ENCODE measurements around the gene TCAF1. TPM values are rescaled to one million over a fixed set of nuclear protein-coding genes. Genes with fewer than 3 reads are reported as not detected.
A peak's percentile ranks its signal among the peaks of the same experiment; 100 is the strongest.

Gene TCAF1
- total RNA-seq, 2 donors from 2014 or later: 15.8 to 21.0 TPM

DNA sequence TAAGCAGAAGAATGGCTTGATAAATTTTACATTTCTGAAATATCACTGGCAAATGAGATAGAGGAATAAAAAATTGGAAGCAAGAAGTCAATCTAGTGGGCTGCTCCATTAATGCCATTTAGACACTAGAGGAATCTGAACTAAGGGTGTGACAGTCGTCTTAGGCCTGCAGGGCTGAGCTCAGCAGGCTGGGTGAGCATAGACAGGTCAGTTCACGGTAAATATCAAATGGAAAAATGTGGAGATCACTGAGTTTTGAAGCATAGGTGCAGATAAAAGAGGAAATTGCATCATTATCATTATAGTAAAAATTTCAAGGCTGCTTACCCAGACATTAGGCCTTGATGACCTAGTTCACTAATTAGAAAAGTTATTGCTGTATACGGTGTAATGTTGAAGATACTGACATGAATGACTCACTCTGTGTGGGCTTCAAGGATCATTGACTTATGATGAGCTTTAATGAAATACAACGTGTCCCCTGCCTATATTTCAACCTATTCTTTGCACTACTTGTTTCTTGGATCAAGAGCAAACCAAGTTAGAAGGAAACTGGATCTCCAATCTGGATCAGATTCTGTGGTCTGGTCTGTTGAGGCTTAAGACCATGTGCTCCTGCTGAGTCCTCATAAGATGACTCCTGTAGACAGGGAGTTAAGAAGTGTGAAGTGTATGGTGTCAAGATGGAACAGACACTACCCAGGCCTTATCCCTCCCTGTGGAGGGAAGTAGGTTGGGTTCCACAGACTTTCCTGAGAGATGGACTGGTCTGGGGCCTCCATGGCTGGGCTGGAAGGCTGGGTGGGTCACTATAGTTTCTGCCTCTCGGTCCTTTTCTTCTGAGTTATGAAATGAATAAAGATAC lies 36.6 kb upstream of the TCAF1 start:
- no peak for ATAC-seq
- intact Hi-C loops (cut with DNase I): no loop called here
- Histone ChIP-seq H3K27me3 (no peaks in the 10 kb centered on the region), H3K9me3 (no peaks in the 10 kb centered on the region), H3K4me3 (no peak overlapping the region), H3K4me1 (no peaks in the 10 kb centered on the region), H3K27ac (no peak overlapping the region), H3K36me3 (replicated peaks in 1 of 2; ENCODE audit: insufficient read depth in 1 of 2, low read depth in 2 of 2) (no peaks in the 10 kb centered on the region)
- no peak for DNase-seq
- 77 to 80% methylated on average over 5 of the region's 5 CpGs for WGBS, 2 donors
- no peak for TF ChIP-seq POLR2A (IDR thresholded peaks at IDR 0.05)
- TF ChIP-seq, protein P1, sequence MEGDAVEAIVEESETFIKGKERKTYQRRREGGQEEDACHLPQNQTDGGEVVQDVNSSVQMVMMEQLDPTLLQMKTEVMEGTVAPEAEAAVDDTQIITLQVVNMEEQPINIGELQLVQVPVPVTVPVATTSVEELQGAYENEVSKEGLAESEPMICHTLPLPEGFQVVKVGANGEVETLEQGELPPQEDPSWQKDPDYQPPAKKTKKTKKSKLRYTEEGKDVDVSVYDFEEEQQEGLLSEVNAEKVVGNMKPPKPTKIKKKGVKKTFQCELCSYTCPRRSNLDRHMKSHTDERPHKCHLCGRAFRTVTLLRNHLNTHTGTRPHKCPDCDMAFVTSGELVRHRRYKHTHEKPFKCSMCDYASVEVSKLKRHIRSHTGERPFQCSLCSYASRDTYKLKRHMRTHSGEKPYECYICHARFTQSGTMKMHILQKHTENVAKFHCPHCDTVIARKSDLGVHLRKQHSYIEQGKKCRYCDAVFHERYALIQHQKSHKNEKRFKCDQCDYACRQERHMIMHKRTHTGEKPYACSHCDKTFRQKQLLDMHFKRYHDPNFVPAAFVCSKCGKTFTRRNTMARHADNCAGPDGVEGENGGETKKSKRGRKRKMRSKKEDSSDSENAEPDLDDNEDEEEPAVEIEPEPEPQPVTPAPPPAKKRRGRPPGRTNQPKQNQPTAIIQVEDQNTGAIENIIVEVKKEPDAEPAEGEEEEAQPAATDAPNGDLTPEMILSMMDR (IDR thresholded peaks at IDR 0.05): no peak

DNA sequence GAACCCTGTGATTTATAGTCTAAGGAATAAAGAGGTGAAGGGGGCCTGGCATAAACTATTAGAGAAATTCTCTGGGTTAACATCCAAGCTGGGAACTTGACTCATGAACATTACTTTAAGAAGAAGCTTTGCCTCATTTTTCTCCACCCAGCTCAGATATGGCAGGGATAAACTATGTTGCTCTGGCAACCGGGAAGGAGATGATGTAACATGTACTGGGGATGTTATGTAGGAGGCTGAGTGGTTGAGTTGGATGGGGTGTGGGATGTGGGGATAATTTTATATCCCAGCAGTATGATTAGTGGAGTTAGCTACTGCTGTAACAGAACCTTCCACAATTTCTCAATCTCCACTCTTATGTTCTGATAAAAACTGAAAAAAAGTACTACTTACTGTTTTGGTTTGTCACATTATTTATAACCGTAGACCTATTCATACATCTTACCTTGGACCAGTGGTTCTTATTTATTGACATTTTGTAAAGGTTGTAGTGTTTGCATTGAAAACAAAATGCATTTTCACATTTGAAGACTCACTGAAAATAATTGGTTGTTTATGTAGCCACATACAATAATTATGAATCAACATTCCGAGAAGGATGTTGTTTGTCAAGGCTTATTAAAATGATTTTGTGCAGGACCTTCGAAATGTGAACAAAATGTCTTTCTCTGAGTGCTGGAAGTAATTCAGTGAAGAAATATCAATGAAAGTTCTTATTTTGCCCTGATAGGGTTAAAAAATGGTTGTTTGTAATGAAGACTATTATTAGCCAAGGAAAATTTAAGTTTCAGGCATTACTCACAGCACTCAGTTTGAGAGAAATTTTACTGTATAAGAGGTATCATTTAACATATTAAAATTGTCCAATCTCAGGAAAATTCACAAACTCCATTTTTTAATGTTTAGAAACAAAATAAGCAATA lies 34.4 kb upstream of the TCAF1 start:
- DNase-seq (peak in 1 of 4 donors; percentile 4), ATAC-seq (no peak)
- WGBS, 2 donors: 76 to 83% methylated on average over 4 of the region's 4 CpGs
- intact Hi-C loops (cut with DNase I): no loop called here
- H3K36me3 ChIP-seq (replicated peaks in 1 of 2; ENCODE audit: insufficient read depth in 1 of 2, low read depth in 2 of 2): no peaks in the 10 kb centered on the region
- H3K4me1 ChIP-seq: no peaks in the 10 kb centered on the region
- TF ChIP-seq, protein P1 (IDR thresholded peaks at IDR 0.05): no peak
- TF ChIP-seq POLR2A (IDR thresholded peaks at IDR 0.05): no peak
- no peaks in the 10 kb centered on the region for H3K27me3 ChIP-seq
- no peak overlapping the region for H3K27ac ChIP-seq
- no peaks in the 10 kb centered on the region for H3K9me3 ChIP-seq
- H3K4me3 ChIP-seq: no peak overlapping the region

DNA sequence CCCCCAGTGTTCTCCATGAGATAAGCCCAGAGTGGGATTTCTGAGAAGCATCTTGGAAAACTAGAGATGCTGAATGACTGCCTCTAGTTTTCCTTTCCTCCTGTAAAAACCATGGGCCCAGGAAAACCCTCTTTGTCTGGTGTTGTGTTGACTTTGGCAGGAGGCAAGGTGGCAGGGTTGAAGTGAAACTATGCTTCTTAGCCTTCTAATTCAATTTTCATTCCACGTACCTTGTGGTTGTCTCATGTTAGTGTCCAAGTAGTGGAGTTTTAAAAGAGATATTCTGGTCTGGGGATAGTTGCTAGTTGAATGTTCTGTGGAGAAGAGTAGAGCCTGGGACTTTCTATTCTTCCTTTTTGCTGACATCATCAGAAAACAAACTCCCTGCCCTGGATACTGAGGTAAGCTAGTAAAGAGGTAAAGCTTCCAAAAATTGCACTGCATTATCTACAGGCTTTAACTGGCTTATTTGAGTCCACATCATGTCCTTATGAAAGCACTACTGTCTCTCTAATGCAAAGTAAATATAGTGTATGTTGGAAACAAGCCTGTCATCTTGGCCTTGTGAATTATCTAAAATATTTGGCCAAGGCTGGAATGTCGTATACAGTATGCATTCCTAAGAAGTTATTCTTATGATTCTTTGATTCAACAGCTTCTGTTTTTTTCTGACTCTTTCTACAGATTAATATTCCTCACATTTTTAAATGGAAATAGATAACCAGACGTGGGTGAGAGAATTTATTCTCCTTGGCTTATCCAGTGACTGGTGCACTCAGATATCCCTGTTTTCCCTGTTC lies 32.8 kb upstream of the TCAF1 start, which contains the start of gene OR2F2:
TSS of gene OR2F2 (plus strand) at position 708 of the 800 bp plus-strand sequence. CDS start at position 708, 0 bp downstream.
- H3K9me3 ChIP-seq: no peaks in the 10 kb centered on the region
- intact Hi-C loops (cut with DNase I): no loop called here
- H3K36me3 ChIP-seq (replicated peaks in 1 of 2; ENCODE audit: insufficient read depth in 1 of 2, low read depth in 2 of 2): no peaks in the 10 kb centered on the region
- WGBS, 2 donors: 42 to 46% methylated on average over 3 of the region's 3 CpGs
- no peak for DNase-seq
- TF ChIP-seq POLR2A (IDR thresholded peaks at IDR 0.05): no peak
- TF ChIP-seq, protein P1 (IDR thresholded peaks at IDR 0.05): no peak
- no peak within 1 kb of the TSS for H3K4me3 ChIP-seq
- H3K27ac ChIP-seq: no peak within 1 kb of the TSS
- H3K27me3 ChIP-seq: no peaks in the 10 kb centered on the region
- no peak for ATAC-seq
- H3K4me1 ChIP-seq: no peaks in the 10 kb centered on the region

DNA sequence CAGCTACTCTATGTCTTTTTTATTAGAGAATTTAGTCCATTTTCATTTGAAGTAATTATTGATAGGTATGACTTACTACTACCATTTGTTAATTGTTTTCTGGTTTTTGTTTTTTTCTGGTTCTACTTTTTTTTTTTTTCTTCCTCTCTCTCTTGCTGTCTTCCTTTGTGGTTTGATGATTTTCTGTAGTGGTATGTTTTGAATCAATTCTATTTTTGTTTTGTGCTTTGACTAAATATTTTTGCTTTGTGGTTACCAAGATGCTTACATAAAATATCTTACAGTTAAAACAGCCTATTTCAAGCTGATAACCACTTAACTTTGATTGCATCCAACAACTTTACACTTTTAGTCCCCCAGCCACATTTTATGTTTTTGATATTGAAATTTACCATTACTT lies 29.8 kb upstream of the TCAF1 start:
- no peaks in the 10 kb centered on the region for H3K9me3 ChIP-seq
- no peak for TF ChIP-seq POLR2A (IDR thresholded peaks at IDR 0.05)
- TF ChIP-seq, protein P1 (IDR thresholded peaks at IDR 0.05): no peak
- H3K4me1 ChIP-seq: no peaks in the 10 kb centered on the region
- H3K27ac ChIP-seq: no peak overlapping the region
- no peak for DNase-seq
- H3K27me3 ChIP-seq: no peaks in the 10 kb centered on the region
- H3K4me3 ChIP-seq: no peak overlapping the region
- H3K36me3 ChIP-seq (replicated peaks in 1 of 2; ENCODE audit: insufficient read depth in 1 of 2, low read depth in 2 of 2): no peaks in the 10 kb centered on the region
- no peak for ATAC-seq
- intact Hi-C loops (cut with DNase I): no loop called here

Measured in body of pancreas (tissue), 4 donors.